ENCODE results near the gene LRP5.

DNA sequence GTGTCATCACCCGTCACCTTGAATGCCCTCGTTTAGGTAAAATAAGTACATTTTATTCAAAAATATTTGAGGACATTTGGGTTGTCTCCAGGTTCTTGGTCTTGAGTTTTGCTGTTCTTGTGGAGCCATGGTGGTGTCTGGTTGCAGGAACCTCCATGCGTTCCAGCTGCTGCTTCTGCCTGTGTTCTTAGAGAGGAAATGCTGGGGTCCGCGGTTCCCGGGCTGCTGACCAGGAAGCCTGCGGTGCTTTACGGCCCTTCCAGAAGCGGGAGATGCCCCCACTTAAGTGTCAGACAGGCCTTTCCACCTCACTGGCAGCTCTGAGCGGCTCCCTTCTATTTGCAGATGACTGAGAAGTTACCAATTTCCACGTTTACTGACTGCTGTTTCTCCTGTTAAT, 66.8 kb downstream of the LRP5 start:
- TF ChIP-seq, protein P1, sequence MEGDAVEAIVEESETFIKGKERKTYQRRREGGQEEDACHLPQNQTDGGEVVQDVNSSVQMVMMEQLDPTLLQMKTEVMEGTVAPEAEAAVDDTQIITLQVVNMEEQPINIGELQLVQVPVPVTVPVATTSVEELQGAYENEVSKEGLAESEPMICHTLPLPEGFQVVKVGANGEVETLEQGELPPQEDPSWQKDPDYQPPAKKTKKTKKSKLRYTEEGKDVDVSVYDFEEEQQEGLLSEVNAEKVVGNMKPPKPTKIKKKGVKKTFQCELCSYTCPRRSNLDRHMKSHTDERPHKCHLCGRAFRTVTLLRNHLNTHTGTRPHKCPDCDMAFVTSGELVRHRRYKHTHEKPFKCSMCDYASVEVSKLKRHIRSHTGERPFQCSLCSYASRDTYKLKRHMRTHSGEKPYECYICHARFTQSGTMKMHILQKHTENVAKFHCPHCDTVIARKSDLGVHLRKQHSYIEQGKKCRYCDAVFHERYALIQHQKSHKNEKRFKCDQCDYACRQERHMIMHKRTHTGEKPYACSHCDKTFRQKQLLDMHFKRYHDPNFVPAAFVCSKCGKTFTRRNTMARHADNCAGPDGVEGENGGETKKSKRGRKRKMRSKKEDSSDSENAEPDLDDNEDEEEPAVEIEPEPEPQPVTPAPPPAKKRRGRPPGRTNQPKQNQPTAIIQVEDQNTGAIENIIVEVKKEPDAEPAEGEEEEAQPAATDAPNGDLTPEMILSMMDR (IDR thresholded peaks at IDR 0.05): no peak
- TF ChIP-seq POLR2A (IDR thresholded peaks at IDR 0.05): no peak
